ENCODE results near the gene KIF1B.

GRCh38 chr1:10253149-10253548 lies 42.8 kb downstream of the KIF1B start:
- TF ChIP-seq CTCF (IDR thresholded peaks at IDR 0.05) = no peak
- TF ChIP-seq ZFX (IDR thresholded peaks at IDR 0.05; ENCODE audit: borderline replicate concordance) = no peak

All from 22Rv1 (cell line).